Measurements from ENCODE around the gene NUP205. TPM values are rescaled to one million over a fixed set of nuclear protein-coding genes. Genes with fewer than 3 reads are reported as not detected.

NUP205 gene
- total RNA-seq, 1 donor from 2014 or later = 183 TPM

DNA sequence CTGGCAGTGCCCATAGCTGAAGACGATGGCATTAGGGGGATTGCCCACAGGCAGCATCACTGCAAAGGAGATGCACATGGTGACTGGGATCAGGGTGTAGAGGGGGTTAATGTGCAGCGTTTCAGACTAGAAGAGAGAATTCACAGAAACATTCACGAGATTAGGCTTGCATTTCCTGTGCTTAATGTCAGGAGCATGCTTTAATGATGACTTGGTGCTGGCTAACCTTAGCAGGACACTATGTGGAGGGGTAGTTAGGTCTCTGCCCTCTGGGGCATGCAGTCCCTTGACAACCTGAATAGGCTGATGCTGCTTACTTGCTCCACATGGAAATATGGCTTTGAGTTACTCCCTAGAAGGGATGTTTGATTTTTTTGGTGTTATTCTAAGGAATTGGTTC lies 126.4 kb downstream of the NUP205 start:
- peaks cover 17% of the 10 kb centered on the region for H3K36me3 Mint-ChIP-seq
- no peak for DNase-seq (ENCODE audit: low spot score)

DNA sequence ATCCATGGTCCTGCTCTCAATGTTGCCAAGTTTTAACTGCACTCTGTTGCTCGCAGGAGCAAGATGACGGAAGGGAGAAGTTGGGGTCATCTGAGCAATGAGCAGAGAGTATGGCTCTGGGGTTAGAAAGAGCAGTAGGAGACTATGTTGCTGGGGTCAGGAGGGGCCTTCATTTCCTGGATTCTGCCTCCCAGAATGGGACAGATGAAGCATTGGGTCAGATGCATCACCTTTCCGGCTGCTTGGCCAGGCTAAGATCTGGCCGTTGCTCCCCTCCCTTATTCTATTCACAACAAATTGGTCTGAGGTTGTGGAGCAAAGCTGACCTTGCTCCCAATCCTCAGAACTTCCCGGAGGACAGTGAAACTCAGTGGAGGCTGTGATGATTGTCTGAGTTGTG lies 127.0 kb downstream of the NUP205 start:
- H4K20me1 ChIP-seq (ENCODE audit: low read depth) = no peaks in the 10 kb centered on the region
- no peak overlapping the region for H3K27ac Mint-ChIP-seq
- H3K27ac ChIP-seq = no peak overlapping the region
- H3K79me2 ChIP-seq (ENCODE audit: low read depth) = no peaks in the 10 kb centered on the region
- peaks cover 2% of the 10 kb centered on the region for H3K4me1 Mint-ChIP-seq
- H3K4me3 ChIP-seq = no peak overlapping the region
- TF ChIP-seq EZH2 (IDR thresholded peaks at IDR 0.05) (no peak), EZH2phosphoT487 (IDR thresholded peaks at IDR 0.05) (no peak)
- TF ChIP-seq, protein P1, sequence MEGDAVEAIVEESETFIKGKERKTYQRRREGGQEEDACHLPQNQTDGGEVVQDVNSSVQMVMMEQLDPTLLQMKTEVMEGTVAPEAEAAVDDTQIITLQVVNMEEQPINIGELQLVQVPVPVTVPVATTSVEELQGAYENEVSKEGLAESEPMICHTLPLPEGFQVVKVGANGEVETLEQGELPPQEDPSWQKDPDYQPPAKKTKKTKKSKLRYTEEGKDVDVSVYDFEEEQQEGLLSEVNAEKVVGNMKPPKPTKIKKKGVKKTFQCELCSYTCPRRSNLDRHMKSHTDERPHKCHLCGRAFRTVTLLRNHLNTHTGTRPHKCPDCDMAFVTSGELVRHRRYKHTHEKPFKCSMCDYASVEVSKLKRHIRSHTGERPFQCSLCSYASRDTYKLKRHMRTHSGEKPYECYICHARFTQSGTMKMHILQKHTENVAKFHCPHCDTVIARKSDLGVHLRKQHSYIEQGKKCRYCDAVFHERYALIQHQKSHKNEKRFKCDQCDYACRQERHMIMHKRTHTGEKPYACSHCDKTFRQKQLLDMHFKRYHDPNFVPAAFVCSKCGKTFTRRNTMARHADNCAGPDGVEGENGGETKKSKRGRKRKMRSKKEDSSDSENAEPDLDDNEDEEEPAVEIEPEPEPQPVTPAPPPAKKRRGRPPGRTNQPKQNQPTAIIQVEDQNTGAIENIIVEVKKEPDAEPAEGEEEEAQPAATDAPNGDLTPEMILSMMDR (IDR thresholded peaks at IDR 0.05) = no peak
- no peak overlapping the region for H3K4me2 ChIP-seq
- H3K9me3 Mint-ChIP-seq = no peaks in the 10 kb centered on the region
- no peaks in the 10 kb centered on the region for H3K27me3 Mint-ChIP-seq (ENCODE audit: insufficient read depth, low read depth)
- H2AFZ ChIP-seq (replicated peaks) = no peak overlapping the region
- peaks cover 18% of the 10 kb centered on the region for H3K36me3 Mint-ChIP-seq
- DNase-seq (ENCODE audit: low spot score) = no peak
- H3K4me1 ChIP-seq = no peaks in the 10 kb centered on the region
- no peaks in the 10 kb centered on the region for H3K9me3 ChIP-seq (ENCODE audit: low read depth)
- H3K27me3 ChIP-seq = no peaks in the 10 kb centered on the region
- no peaks in the 10 kb centered on the region for H3F3A ChIP-seq (ENCODE audit: low read depth)
- no peak overlapping the region for H3K9ac ChIP-seq
- H3K4me3 Mint-ChIP-seq = no peak overlapping the region
- no peaks in the 10 kb centered on the region for H3K36me3 ChIP-seq

More for the DNA sequence above, 126.4 kb downstream of the NUP205 start:
- H3K4me2 ChIP-seq = no peak overlapping the region
- H3K4me3 ChIP-seq = no peak overlapping the region
- H3K4me1 ChIP-seq = no peaks in the 10 kb centered on the region
- no peaks in the 10 kb centered on the region for H3K27me3 Mint-ChIP-seq (ENCODE audit: insufficient read depth, low read depth)
- H3F3A ChIP-seq (ENCODE audit: low read depth) = no peaks in the 10 kb centered on the region
- no peaks in the 10 kb centered on the region for H3K36me3 ChIP-seq
- no peak overlapping the region for H3K4me3 Mint-ChIP-seq
- no peak overlapping the region for H3K27ac Mint-ChIP-seq
- peaks cover 2% of the 10 kb centered on the region for H3K4me1 Mint-ChIP-seq
- H3K27me3 ChIP-seq = no peaks in the 10 kb centered on the region
- H3K9me3 Mint-ChIP-seq = no peaks in the 10 kb centered on the region
- no peak overlapping the region for H2AFZ ChIP-seq (replicated peaks)
- H3K79me2 ChIP-seq (ENCODE audit: low read depth) = no peaks in the 10 kb centered on the region
- H3K9me3 ChIP-seq (ENCODE audit: low read depth) = no peaks in the 10 kb centered on the region
- no peak overlapping the region for H3K9ac ChIP-seq
- H3K27ac ChIP-seq = no peak overlapping the region
- TF ChIP-seq EZH2phosphoT487 (IDR thresholded peaks at IDR 0.05) = no peak
- TF ChIP-seq EZH2 (IDR thresholded peaks at IDR 0.05) = no peak
- TF ChIP-seq, protein P1 (IDR thresholded peaks at IDR 0.05) = no peak
- H4K20me1 ChIP-seq (ENCODE audit: low read depth) = no peaks in the 10 kb centered on the region

DNA sequence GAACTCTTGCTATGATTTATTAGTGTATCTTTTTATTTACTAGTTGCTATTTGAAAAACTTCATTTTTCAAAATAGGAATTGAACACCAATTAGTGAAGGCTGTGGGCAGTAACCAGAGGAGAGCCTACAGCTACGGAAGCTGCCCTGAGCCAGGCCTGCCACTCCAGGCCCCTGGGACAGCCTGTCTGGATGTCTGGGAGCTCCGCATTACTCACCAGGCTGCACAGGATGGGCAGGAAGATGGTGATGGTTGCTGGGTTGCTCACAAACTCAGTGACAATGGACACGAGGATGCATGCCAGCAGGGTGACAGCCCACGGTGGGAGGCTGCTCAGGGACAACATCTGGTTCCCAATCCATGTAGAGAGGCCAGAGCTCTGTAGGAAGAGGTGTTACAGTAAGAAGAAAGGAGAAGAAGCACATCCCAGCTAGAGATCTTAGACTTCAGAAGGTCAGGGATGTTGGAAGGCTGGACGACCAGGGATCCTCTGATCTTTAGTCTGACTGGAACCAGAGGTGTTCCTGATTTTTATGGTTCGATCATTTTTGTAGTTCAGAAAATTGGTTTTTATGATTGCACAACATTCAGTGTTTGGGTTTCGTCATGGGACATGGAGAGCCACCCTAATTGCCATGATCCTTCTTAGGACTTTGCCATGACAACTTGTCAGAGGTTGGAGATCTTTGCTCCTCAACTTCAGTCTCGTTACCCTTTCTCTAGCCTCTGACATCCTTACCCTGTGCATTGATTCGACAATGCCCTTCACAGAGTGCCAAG lies 127.8 kb downstream of the NUP205 start:
- no peaks in the 10 kb centered on the region for H3K27me3 ChIP-seq
- H3K79me2 ChIP-seq (ENCODE audit: low read depth) = no peaks in the 10 kb centered on the region
- no peaks in the 10 kb centered on the region for H3K36me3 ChIP-seq
- Mint-ChIP-seq H3K36me3 (peaks cover 20% of the 10 kb centered on the region), H3K4me1 (peaks cover 2% of the 10 kb centered on the region), H3K4me3 (no peak overlapping the region), H3K27me3 (ENCODE audit: insufficient read depth, low read depth) (no peaks in the 10 kb centered on the region), H3K9me3 (no peaks in the 10 kb centered on the region), H3K27ac (no peak overlapping the region)
- H3K4me2 ChIP-seq = no peak overlapping the region
- no peaks in the 10 kb centered on the region for H4K20me1 ChIP-seq (ENCODE audit: low read depth)
- no peak overlapping the region for H3K9ac ChIP-seq
- no peaks in the 10 kb centered on the region for H3K4me1 ChIP-seq
- no peak for DNase-seq (ENCODE audit: low spot score)
- no peaks in the 10 kb centered on the region for H3F3A ChIP-seq (ENCODE audit: low read depth)
- TF ChIP-seq EZH2phosphoT487 (IDR thresholded peaks at IDR 0.05) (no peak), EZH2 (IDR thresholded peaks at IDR 0.05) (no peak)
- TF ChIP-seq, protein P1 (IDR thresholded peaks at IDR 0.05) = no peak
- no peak overlapping the region for H2AFZ ChIP-seq (replicated peaks)
- no peak overlapping the region for H3K27ac ChIP-seq
- H3K9me3 ChIP-seq (ENCODE audit: low read depth) = no peaks in the 10 kb centered on the region
- H3K4me3 ChIP-seq = no peak overlapping the region

All from neural progenitor cell (in vitro differentiated cells).